ENCODE results near the gene SPG7.

SPG7 gene

GRCh38 chr16:89489898-89490438 lies 18.2 kb upstream of the SPG7 start:
- peak overlapping the region; percentile 66; the same call in 1 of the 2 replicates for H3K27ac ChIP-seq
- H3K9me3 ChIP-seq (ENCODE audit: severe bottlenecking) = no peaks in the 10 kb centered on the region
- H3K27me3 ChIP-seq (ENCODE audit: insufficient read depth, low read depth, severe bottlenecking) = no peaks in the 10 kb centered on the region
- peak overlapping the region; percentile 26 for H3K4me3 ChIP-seq (ENCODE audit: low read depth, low read length)
- no peaks in the 10 kb centered on the region for H3K36me3 ChIP-seq
- no peak for TF ChIP-seq CTCF (IDR thresholded peaks at IDR 0.05; ENCODE audit: low read depth, low read length)
- no peak for DNase-seq

- H3K36me3 ChIP-seq = no peaks in the 10 kb centered on the region
- peak within 1 kb of the TSS; percentile 79 for H3K4me3 ChIP-seq (ENCODE audit: low read depth, low read length)
- peak; percentile 95 for DNase-seq
- H3K27me3 ChIP-seq (ENCODE audit: insufficient read depth, low read depth, severe bottlenecking) = no peaks in the 10 kb centered on the region
- H3K27ac ChIP-seq = peak within 1 kb of the TSS; percentile 77
- no peak for TF ChIP-seq CTCF (IDR thresholded peaks at IDR 0.05; ENCODE audit: low read depth, low read length)
- no peaks in the 10 kb centered on the region for H3K9me3 ChIP-seq (ENCODE audit: severe bottlenecking)
Observed at GRCh38 chr16:89490439-89491237, 17.6 kb upstream of the SPG7 start, which contains the start of gene ANKRD11. TSS of gene ANKRD11 (minus strand) at chr16:89490561. CDS start at chr16:89317019, 173,542 bp downstream.

GRCh38 chr16:89491238-89491869 lies 16.8 kb upstream of the SPG7 start:
- DNase-seq = no peak

GRCh38 chr16:89491974-89492687 lies 16.1 kb upstream of the SPG7 start:
- H3K27me3 ChIP-seq (ENCODE audit: insufficient read depth, low read depth, severe bottlenecking) = no peaks in the 10 kb centered on the region

More at GRCh38 chr16:89491238-89491869, 16.8 kb upstream of the SPG7 start:
- Histone ChIP-seq H3K4me3 (ENCODE audit: low read depth, low read length) (peak overlapping the region; percentile 79), H3K9me3 (ENCODE audit: severe bottlenecking) (no peaks in the 10 kb centered on the region), H3K27me3 (ENCODE audit: insufficient read depth, low read depth, severe bottlenecking) (no peaks in the 10 kb centered on the region), H3K36me3 (no peaks in the 10 kb centered on the region), H3K27ac (peak overlapping the region; percentile 77)
- no peak for TF ChIP-seq CTCF (IDR thresholded peaks at IDR 0.05; ENCODE audit: low read depth, low read length)

More at GRCh38 chr16:89491974-89492687, 16.1 kb upstream of the SPG7 start:
- DNase-seq = no peak
- Histone ChIP-seq H3K4me3 (ENCODE audit: low read depth, low read length) (peak overlapping the region; percentile 79; the same call in 1 of the 2 replicates), H3K27ac (no peak overlapping the region), H3K9me3 (ENCODE audit: severe bottlenecking) (no peaks in the 10 kb centered on the region), H3K36me3 (no peaks in the 10 kb centered on the region)
- no peak for TF ChIP-seq CTCF (IDR thresholded peaks at IDR 0.05; ENCODE audit: low read depth, low read length)

Measured in WERI-Rb-1 (cell line).